BE2C (cell line): ENCODE results near the gene PDAP1.

Experiments
- DNase-seq: peaks from one replicate; pipeline ENCODE4 v3.0.0-alpha.2; 2020
- H3K27me3 ChIP-seq: fragments of 250-450 bp; sonication (Bioruptor Pico); 2 replicates; pipeline ENCODE4 v1.5.1; 2020; ENCODE audit warnings: mild to moderate bottlenecking
- H3K36me3 ChIP-seq: fragments of 250-450 bp; sonication (Bioruptor Pico); 2 replicates; pipeline ENCODE4 v1.5.1; 2020; ENCODE audit warnings: mild to moderate bottlenecking
- H3K4me1 ChIP-seq: fragments of 250-450 bp; sonication (Bioruptor Pico); 2 replicates; pipeline ENCODE4 v1.5.1; 2020
- H3K4me3 ChIP-seq: 2 replicates; pipeline ENCODE4 v1.5.1; 2011; ENCODE audit warnings: low read depth, low read length
- H3K9me3 ChIP-seq: fragments of 250-450 bp; sonication (Bioruptor Pico); 2 replicates; pipeline ENCODE4 v1.5.1; 2020
- CTCF ChIP-seq: IDR thresholded peaks from 2 replicates; pipeline ENCODE4 v1.5.1; 2012; ENCODE audit warnings: mild to moderate bottlenecking, low read depth, low read length

The PDAP1 gene

DNA sequence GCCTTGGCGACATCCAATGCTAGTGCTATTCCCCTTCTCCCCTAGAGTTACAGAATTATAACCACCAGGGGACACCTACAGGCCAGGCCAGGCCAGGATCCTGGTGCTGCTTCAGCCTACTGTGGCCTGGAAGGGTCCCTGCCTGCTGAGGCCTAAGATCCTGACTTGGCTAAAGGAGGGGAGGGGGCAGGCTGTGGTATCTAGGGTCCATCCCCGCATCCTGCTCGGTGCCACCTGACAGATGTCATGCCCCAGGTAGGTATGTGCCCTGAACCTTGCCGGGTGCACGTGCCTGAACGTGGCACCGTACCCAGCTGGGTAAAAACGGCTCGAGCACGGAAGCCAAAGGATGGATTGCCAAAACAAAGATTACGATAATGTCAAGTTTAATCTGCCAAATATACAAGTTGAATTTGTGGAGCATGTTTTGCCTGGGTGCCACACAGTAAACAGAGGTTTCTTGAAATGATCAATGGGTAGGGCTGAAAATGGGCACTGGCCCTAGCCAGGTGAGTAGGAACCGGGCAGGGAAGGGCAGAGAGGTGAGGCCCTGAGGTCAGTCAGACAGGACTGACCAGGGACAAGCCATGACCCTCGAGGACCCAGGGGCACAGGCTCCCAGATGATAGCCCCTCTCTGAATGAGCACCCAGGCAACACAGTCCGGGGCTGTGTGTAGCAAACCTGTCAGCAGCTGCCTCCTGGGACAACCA, 12.6 kb downstream of the PDAP1 start:
- TF ChIP-seq CTCF, result peak; percentile 23
- Histone ChIP-seq H3K4me1 (peaks cover 6% of the 10 kb centered on the region; the same call in 1 of the 2 replicates), H3K36me3 (peaks cover 56% of the 10 kb centered on the region)

DNA sequence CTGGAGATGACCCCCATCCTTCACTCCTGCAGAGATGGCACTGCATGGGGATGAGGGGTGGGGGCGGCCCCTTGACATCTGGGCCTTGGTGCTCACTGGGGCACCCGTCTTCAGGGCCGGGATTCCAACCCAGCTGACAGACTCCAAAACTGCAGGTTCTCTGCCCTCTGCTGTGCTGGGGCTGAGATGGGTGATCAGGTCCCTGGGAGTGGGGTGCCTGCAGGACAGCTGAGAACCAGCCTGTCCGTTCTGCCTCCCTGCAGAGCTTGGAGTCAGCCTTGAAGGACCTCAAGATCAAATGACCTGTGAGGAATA, 14.3 kb downstream of the PDAP1 start:
- Histone ChIP-seq H3K4me3 (peak overlapping the region; percentile 76; the same call in 1 of the 2 replicates), H3K9me3 (no peaks in the 10 kb centered on the region), H3K36me3 (peaks cover 40% of the 10 kb centered on the region), H3K27me3 (no peaks in the 10 kb centered on the region), H3K4me1 (peaks cover 6% of the 10 kb centered on the region; the same call in 1 of the 2 replicates)
- no peak for TF ChIP-seq CTCF
- no peak for DNase-seq

More for the DNA sequence above, 12.6 kb downstream of the PDAP1 start:
- Histone ChIP-seq H3K9me3 (no peaks in the 10 kb centered on the region), H3K27me3 (no peaks in the 10 kb centered on the region), H3K4me3 (no peak overlapping the region)
- DNase-seq, result no peak

DNA sequence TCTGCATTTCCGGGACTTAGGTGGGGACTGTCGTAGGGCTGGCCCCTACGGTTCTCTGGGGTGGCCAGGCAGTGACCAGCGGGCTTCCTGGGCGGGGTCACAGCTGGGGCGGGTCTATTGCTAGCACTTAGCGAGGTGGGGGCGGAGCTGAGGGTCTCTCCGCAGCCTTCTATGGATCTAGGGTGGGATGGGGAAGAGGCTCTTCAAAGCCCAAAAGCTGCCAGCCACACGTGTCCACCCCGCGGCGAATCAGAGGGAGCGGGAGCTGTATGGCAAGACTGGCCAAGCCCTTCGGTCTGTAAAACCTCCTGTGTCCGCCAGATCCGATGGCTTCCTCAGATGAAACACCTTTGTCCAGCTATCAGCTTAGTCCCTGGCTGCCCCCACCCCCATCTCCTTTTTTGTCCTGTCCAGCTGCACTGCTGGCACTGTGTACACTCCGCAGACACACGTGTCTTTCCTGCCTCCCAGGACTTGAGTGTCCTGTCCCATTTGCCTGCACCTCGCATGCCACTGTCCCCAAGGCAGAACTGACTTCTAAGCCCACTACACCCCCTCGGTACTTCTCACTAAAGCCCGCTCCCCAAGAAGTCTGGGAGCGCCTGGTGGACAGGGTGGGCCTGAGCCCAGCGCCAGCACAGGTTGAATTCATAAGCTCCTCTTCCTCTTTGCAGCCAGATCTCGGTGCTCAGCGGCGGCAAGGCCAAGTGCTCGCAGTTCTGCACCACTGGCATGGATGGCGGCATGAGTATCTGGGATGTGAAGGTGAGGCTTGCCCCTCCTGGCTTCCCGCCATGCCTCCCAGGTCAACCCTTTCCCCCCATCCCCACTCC, 14.8 kb downstream of the PDAP1 start:
- peaks cover 34% of the 10 kb centered on the region for H3K36me3 ChIP-seq
- peak overlapping the region; percentile 76 for H3K4me3 ChIP-seq

GRCh38 chr7:99392659-99393354, 15.6 kb downstream of the PDAP1 start:
- Histone ChIP-seq H3K4me1 (peaks cover 6% of the 10 kb centered on the region; the same call in 1 of the 2 replicates), H3K9me3 (no peaks in the 10 kb centered on the region), H3K36me3 (peaks cover 27% of the 10 kb centered on the region), H3K27me3 (no peaks in the 10 kb centered on the region), H3K4me3 (peak overlapping the region; percentile 76)
- peak; percentile 86 for DNase-seq
- no peak for TF ChIP-seq CTCF

More for the DNA sequence above, 14.8 kb downstream of the PDAP1 start:
- peaks cover 6% of the 10 kb centered on the region; the same call in 1 of the 2 replicates for H3K4me1 ChIP-seq
- H3K27me3 ChIP-seq, result no peaks in the 10 kb centered on the region
- peak; percentile 77 for DNase-seq
- H3K9me3 ChIP-seq, result no peaks in the 10 kb centered on the region
- no peak for TF ChIP-seq CTCF

DNA sequence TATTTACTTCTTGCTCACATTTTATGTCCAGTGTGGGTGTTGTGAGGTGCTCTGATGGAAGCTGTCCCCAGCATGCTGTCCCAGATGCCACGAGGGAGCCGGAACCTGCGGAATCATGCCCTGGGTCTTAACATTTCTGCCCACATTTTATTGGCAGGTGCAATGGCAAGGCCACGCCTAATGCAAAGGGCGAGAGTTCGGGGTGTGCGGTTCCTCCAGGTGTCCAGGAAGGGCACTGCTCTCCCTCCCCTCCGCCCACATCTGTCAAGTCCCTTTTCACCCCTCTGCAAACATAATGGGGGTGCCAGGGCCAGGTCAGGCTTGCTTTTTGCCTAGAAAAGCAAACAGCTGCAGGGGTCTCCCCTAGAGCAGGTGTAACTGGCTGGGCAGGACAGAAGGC, 16.4 kb downstream of the PDAP1 start:
- Histone ChIP-seq H3K4me3 (peak overlapping the region; percentile 76), H3K27me3 (no peaks in the 10 kb centered on the region), H3K4me1 (peaks cover 6% of the 10 kb centered on the region; the same call in 1 of the 2 replicates), H3K36me3 (peaks cover 19% of the 10 kb centered on the region), H3K9me3 (no peaks in the 10 kb centered on the region)
- no peak for TF ChIP-seq CTCF
- no peak for DNase-seq
